NCI-H1417 treated with DMSO at 0.1 percent for 48 hours (cell line): ENCODE data around the gene SCAMP3.
"Not testable (repeated sequence)": the region's sequence is repeated elsewhere in the genome, so short reads cannot be mapped to it uniquely, and the experiment has no call there.

Experiments used
- DNase-seq: peaks from one replicate; lab custom pipeline; 2025; lab: John Stamatoyannopoulos, UW

The SCAMP3 gene

GRCh38 chr1:155261852-155262673, at the start of gene SCAMP3:
Gene SCAMP3 (minus strand): TSS chr1:155262360. CDS start chr1:155262151, 209 bp downstream.
- peak; percentile 94 for DNase-seq

- no peak for DNase-seq
These were observed 47.4 kb upstream of the SCAMP3 start for GRCh38 chr1:155309423-155310021.

DNA sequence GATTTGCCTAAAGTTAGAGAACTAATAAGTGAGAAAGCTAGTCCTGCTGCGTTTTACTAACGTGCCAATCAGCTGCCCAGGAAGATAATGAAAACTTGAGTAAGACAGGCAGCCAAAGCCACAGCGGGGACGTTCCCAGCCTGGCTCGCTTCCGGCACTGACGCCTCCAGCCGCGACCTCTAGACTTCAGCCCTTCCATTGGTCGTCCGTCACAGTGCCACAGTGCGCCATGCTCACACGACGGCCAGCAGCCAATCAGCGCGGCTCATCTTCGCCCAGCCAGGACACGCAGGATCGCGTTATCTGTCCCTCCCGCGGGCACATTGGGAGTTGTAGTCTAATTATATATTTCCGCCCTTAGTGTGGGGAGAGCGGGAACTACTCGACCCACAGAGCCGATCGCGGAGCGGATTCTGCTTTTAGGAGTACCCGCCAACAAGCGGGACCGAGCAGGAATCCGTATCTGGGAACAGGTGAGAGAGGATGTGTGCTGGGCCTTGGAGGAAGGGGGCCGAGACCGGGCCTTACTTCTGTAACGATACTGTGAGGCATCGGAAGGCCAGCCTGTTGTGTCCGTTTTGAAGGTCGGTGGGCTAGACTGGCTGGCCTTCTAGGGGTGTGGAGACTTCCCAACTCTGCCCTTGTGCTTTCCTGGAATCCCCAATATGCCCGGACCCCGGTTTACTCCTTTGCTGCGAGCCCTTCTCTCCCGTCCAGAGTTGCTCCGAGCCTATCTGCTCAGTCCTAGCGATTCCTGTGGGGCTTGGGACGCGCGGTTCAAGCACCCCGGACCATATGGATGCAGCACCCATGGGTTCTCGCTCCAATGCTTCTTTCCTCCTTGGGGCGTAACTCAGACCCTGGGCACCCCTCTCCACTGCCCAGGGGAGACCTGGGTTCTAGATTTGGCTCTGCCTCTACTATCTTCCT, 46.6 kb upstream of the SCAMP3 start, which contains the start of gene FDPS:
Gene FDPS, plus strand, starts transcription at position 374 of the 930 bp plus-strand sequence. CDS start 924 bp downstream, outside the sequence.
- peak; percentile 89 for DNase-seq

GRCh38 chr1:155307247-155307740, 45.1 kb upstream of the SCAMP3 start:
- no peak for DNase-seq

- no peak for DNase-seq
These were observed 43.8 kb upstream of the SCAMP3 start for GRCh38 chr1:155305881-155306391.

- no peak for DNase-seq
These were observed 42.5 kb upstream of the SCAMP3 start for GRCh38 chr1:155304558-155305063.

DNA sequence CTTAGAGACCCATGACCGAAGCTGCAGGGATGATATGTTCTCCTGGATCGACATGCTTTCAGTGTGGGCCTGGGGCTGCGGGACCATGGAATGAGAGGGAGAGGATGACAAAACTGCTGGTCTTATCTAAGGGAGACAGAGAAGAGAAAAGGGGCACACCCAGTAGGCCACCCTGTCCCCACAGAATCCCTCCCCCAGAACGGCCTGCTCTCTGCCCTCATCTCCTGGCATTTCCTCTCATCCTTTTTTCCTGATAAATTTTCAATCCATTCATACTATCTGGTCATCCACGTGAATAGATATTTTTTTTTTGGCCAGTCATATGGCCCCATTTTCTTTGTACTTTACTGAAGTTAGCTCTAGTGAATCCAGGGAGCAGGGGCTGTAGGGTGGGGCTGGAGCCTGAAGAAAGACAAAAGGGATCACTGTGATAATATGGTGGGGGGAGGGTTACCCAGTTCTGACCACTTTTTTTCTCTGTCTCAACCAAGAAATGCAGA, 39.2 kb upstream of the SCAMP3 start, which contains the start of gene PKLR:
Gene PKLR, minus strand, starts transcription at position 97 of the 500 bp plus-strand sequence. Its CDS starts 43 bp downstream, at position 54.
- no peak for DNase-seq

- no peak for DNase-seq
These were observed 38.6 kb upstream of the SCAMP3 start for GRCh38 chr1:155300553-155301329.

DNA sequence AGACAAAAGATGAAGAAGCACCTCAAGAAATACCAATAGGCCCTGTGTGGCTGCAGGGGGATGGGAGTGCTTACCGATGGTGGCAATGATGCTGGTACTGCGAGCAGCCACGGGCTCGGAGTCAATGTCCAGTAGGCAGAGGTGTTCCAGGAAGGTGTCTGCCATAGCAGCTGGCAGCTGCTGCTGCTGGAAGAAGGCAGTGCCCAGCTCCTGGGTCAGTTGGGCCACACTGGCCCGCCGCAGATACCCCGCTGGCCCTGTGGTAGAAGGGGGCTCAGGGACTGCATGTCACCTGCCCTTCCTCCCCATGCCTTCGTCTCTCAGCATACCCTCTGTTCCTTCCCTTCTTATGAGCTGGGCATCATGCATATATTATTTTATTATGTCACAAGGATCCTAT, 37.9 kb upstream of the SCAMP3 start:
- DNase-seq = no peak

DNA sequence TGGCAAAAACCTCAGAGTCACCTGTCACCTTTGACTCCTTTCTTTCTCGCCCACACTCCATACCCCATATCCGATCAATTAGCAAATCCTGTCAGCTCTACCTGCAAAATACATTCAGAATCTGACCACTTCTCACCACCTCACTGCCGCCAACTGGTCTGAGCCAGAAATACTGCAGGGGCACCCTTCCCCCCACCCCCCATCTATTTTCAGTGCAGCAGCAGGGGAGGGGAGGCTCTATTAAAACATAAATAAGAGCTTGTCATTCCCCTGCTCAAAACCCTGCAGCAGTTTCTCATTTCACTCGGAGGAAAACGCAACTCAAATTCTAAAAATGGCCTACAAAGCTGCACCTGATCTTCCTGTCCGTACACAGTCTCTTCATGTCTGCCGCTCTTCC, 35.2 kb upstream of the SCAMP3 start:
- DNase-seq = no peak

DNA sequence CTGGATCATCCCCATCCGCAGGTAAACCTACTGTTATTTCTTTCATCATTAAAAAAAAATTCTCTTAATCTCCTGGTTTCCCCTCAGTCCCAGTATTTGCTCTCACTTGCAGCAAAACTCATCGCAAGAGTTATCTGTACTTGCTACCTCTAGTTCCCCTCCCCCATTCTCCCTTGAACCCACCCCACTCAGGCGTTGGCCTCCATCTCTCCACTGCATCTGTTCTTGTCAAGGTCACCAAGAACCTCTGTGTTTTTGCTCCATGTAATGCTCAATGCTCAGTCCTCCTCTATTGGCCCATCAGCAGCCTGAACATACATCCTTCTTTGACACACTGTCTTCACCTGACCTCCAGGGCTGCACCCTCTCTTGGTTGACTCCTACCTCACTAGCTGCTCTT, 34.5 kb upstream of the SCAMP3 start:
- DNase-seq = no peak

GRCh38 chr1:155295942-155296267, 33.7 kb upstream of the SCAMP3 start:
- no peak for DNase-seq

DNA sequence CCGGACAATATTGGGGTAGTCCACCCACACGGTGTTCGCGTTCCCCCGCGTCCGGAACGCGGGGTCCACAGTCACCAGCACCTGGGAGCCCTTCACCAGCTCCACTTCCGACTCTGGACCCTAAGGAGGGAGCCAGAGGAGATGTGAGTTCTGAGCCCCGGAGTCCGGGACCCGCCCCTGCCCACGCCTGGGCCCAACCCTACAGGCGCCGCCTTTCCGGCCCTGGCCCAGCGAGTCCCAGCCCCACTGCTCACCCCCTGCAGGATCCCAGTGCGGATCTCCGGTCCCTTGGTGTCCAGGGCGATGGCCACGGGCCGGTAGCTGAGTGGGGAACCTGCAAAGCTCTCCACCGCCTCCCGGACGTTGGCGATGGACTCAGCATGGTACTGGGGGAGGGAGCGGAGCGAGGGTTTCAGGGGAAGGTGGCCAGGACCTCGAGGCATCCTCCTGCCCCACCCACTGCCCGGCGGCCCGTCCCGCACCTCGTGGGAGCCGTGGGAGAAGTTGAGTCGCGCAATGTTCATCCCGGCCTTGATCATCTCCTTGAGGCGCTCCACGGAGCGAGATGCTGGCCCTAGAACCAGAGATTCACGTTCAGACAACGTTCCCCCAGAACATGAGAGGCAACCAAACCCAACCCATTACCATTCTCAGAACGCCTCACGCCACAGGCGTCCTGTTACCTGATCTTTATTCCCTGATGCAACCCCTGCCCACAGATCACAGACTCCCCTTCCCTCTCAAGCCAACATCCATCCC, 33.2 kb upstream of the SCAMP3 start:
- DNase-seq = no peak

GRCh38 chr1:155294520-155295182, 32.5 kb upstream of the SCAMP3 start:
- DNase-seq = no peak

- no peak for DNase-seq
These were observed 31.1 kb upstream of the SCAMP3 start for GRCh38 chr1:155293086-155293749.

DNA sequence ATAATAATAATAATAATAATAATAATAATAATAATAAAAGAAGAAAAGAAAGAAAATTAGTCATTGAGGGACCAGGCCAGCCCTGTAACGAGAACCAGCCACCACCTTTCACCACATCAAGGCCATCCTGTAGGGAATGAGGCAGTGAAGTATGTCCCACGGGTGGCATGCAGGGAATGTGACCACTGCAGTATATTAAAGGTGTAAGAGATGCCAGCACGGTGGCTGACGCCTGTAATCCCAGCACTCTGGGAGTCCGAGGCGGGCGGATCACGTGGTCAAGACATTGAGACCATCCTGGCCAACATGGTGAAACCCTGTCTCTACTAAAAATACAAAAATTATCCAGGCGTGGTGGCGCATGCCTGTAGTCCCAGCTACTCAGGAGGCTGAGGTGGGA, 28.8 kb upstream of the SCAMP3 start:
- not testable (repeated sequence) for DNase-seq

GRCh38 chr1:155287987-155288543, 25.9 kb upstream of the SCAMP3 start:
- DNase-seq = no peak

GRCh38 chr1:155286544-155286943, 24.4 kb upstream of the SCAMP3 start:
- DNase-seq = no peak
